ENCODE measurements around the gene TBC1D23.

The TBC1D23 gene

GRCh38 chr3:100354850-100355249, 94.1 kb downstream of the TBC1D23 start:
- no peak for DNase-seq

GRCh38 chr3:100358413-100358812, 97.6 kb downstream of the TBC1D23 start:
- no peak for DNase-seq

- no peak for DNase-seq
Measured at GRCh38 chr3:100359035-100359434, 98.2 kb downstream of the TBC1D23 start.

- no peak for DNase-seq
Measured at GRCh38 chr3:100360757-100361496, 100.1 kb downstream of the TBC1D23 start.

- DNase-seq = no peak
Measured at GRCh38 chr3:100361897-100362296, 101.1 kb downstream of the TBC1D23 start.

GRCh38 chr3:100364421-100364820, 103.6 kb downstream of the TBC1D23 start:
- DNase-seq = no peak

GRCh38 chr3:100366424-100366823, 105.6 kb downstream of the TBC1D23 start:
- no peak for DNase-seq

- DNase-seq = no peak
Measured at GRCh38 chr3:100368441-100368840, 107.6 kb downstream of the TBC1D23 start.

- no peak for DNase-seq
Measured at GRCh38 chr3:100370756-100371155, 110.0 kb downstream of the TBC1D23 start.

- no peak for DNase-seq
Measured at GRCh38 chr3:100374521-100374920, 113.7 kb downstream of the TBC1D23 start.
